ENCODE data around the gene TAF9. TPM values are rescaled to one million over a fixed set of nuclear protein-coding genes. Genes with fewer than 3 reads are reported as not detected.
"Not testable (repeated sequence)": the region's sequence is repeated elsewhere in the genome, so short reads cannot be mapped to it uniquely, and the experiment has no call there.

TAF9 gene
- total RNA-seq, 2 experiments from 2014 or later: 47.3 to 52.9 TPM

GRCh38 chr5:69368458-69369339 lies 621 bp downstream of the TAF9 start:
- peak overlapping the region; percentile 95 for H3K27ac Mint-ChIP-seq
- no peaks in the 10 kb centered on the region for H3K27me3 Mint-ChIP-seq
- H3K4me3 Mint-ChIP-seq: peak overlapping the region; percentile 93
- DNase-seq (no peak), ATAC-seq (ENCODE audit: low read depth) (no peak)
- H3K4me1 Mint-ChIP-seq: peaks cover 31% of the 10 kb centered on the region
- POLR2A ChIA-PET: no interaction called here
- H3K9me3 Mint-ChIP-seq: no peaks in the 10 kb centered on the region
- H3K36me3 Mint-ChIP-seq: peaks cover 17% of the 10 kb centered on the region

DNA sequence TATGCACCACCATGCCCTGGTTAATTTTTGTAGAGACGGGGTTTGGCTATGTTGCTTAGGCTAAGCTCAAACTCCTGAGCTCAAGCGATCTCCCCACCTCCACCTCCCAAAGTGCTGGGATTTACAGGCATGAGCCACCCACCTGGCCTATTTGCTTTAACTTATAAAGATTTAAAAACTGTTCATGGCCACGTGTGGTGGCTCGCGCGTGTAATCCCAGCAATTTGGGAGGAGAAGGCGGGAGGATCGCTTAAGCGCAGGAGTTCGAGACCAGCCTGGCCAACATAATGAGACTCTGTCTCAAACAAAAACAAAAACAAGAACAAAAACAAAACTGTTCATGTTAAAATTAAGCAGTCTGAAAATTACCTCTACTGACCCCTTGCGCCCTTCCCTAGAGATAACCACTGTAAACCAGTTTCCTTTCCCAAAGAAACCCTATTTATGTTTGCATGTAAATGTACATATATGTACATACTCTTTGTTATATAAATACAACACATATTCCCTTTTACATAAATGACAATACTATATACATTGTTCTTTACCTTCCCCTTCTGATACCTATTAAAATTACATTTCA lies 1.5 kb downstream of the TAF9 start:
- no peaks in the 10 kb centered on the region for H3K27me3 Mint-ChIP-seq
- peak overlapping the region; percentile 93 for H3K4me3 Mint-ChIP-seq
- POLR2A ChIA-PET: no interaction called here
- peaks cover 29% of the 10 kb centered on the region for H3K4me1 Mint-ChIP-seq
- H3K27ac Mint-ChIP-seq: peak overlapping the region; percentile 95
- DNase-seq (no peak), ATAC-seq (ENCODE audit: low read depth) (no peak)
- peaks cover 21% of the 10 kb centered on the region for H3K36me3 Mint-ChIP-seq
- no peaks in the 10 kb centered on the region for H3K9me3 Mint-ChIP-seq

DNA sequence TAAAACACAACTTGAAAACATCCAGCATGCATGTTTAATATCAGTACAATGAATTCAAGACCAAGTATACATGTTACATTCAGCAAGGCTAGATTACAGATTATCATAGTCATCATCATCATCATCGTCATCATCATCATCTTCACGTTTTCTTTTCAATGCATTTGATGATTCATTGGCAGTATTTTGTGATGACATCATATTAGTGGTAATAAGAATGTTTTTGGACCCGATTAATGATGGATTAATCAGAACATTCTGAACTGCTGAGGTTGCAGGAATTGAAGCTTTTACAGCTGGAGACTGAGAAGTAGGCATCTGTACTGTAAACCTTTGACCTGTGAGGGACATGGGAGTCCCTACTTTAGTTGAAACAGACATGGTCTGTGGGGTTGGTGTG lies 4.5 kb downstream of the TAF9 start:
- DNase-seq (no peak), ATAC-seq (ENCODE audit: low read depth) (no peak)
- Mint-ChIP-seq H3K4me3 (no peak overlapping the region), H3K27ac (no peak overlapping the region), H3K9me3 (no peaks in the 10 kb centered on the region), H3K4me1 (peaks cover 27% of the 10 kb centered on the region), H3K36me3 (peaks cover 21% of the 10 kb centered on the region), H3K27me3 (no peaks in the 10 kb centered on the region)
- POLR2A ChIA-PET: no interaction called here

GRCh38 chr5:69364414-69364813 lies 4.9 kb downstream of the TAF9 start:
- ATAC-seq (ENCODE audit: low read depth) (no peak), DNase-seq (no peak)
- Mint-ChIP-seq H3K9me3 (no peaks in the 10 kb centered on the region), H3K4me1 (peaks cover 29% of the 10 kb centered on the region), H3K27me3 (no peaks in the 10 kb centered on the region), H3K4me3 (no peak overlapping the region), H3K27ac (no peak overlapping the region), H3K36me3 (peaks cover 21% of the 10 kb centered on the region)
- POLR2A ChIA-PET: no interaction called here

DNA sequence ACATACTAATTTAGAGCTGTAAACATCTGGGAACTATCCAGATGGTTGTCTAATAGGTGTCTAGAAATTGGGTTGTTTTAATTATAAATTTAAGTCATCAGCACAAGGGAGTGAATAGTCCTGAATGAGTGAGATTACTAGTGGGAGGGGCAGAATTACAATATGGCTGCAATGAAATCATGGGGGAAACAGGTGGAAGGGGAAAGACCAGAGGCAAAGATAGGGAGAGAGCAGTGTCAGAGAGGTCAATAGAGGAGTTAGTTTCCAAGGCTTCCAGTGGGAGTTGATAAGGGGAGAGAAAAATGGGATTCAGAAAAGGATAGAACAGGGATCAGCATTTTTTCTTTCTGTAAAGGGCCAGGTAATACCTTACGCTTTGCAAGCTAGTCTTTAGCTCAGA lies 8.9 kb downstream of the TAF9 start:
- peaks cover 27% of the 10 kb centered on the region for H3K36me3 Mint-ChIP-seq
- DNase-seq (no peak), ATAC-seq (ENCODE audit: low read depth) (no peak)

DNA sequence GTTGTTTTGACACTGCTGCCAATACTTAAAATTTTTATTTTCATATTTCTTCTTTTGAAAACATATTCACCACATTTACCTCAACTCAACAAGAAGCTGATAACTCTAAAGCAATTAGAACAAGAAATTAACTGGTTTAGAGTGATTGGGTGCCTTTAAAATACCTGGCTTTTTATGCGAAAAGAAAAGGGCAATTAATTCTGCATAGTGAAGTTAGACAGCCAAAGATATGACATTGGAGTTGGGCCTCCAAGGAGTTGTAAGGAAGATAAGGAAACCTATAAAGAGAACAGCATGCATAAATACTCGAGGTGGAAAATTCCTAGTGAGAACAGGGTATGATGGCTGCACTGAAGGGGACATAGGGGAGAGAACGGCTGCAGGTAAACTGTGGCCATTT lies 9.6 kb downstream of the TAF9 start:
- H3K9me3 Mint-ChIP-seq: no peaks in the 10 kb centered on the region
- ATAC-seq (ENCODE audit: low read depth) (no peak), DNase-seq (no peak)
- POLR2A ChIA-PET: interaction anchor here (1.4 kb wide), 1 partner anchor 10 kb away, joined by 5 read pairs; the partner anchor contains the start of gene RAD17
- H3K27me3 Mint-ChIP-seq: no peaks in the 10 kb centered on the region
- peaks cover 25% of the 10 kb centered on the region for H3K36me3 Mint-ChIP-seq
- no peak overlapping the region for H3K27ac Mint-ChIP-seq
- no peak overlapping the region for H3K4me3 Mint-ChIP-seq
- peaks cover 16% of the 10 kb centered on the region for H3K4me1 Mint-ChIP-seq

More for the DNA sequence above, 8.9 kb downstream of the TAF9 start:
- no peak overlapping the region for H3K4me3 Mint-ChIP-seq
- POLR2A ChIA-PET: interaction anchor here (1.4 kb wide), 1 partner anchor 9 kb away, joined by 5 read pairs; the partner anchor contains the start of gene RAD17
- no peaks in the 10 kb centered on the region for H3K9me3 Mint-ChIP-seq
- no peaks in the 10 kb centered on the region for H3K27me3 Mint-ChIP-seq
- H3K4me1 Mint-ChIP-seq: peaks cover 19% of the 10 kb centered on the region
- no peak overlapping the region for H3K27ac Mint-ChIP-seq

GRCh38 chr5:69350664-69351063 lies 18.7 kb downstream of the TAF9 start:
- H3K4me1 Mint-ChIP-seq: no peaks in the 10 kb centered on the region
- no peak for ATAC-seq (ENCODE audit: low read depth)
- H3K4me3 Mint-ChIP-seq: no peak overlapping the region
- H3K27ac Mint-ChIP-seq: no peak overlapping the region
- POLR2A ChIA-PET: no interaction called here
- peaks cover 22% of the 10 kb centered on the region for H3K36me3 Mint-ChIP-seq
- no peak for DNase-seq
- H3K9me3 Mint-ChIP-seq: no peaks in the 10 kb centered on the region
- H3K27me3 Mint-ChIP-seq: no peaks in the 10 kb centered on the region

DNA sequence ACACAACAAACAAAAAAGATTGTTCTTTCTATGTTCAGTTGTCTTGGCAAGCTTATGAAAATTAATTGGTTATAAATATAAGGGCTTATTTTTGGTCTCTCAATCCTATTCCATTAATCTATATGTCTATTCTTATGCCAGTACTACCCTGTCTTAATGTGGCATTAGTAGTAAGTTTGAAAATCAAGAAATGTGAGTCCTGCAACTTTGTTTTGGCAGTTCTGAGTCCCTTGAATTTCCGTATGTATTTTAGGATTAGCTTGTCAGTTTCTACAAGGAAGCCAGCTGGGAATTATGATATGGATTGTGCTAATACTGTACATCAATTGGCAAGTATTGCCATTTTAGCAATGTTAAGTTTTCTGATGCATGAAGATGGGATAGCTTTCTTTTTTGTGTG lies 26.2 kb downstream of the TAF9 start:
- no peak for DNase-seq
- Mint-ChIP-seq H3K27me3 (no peaks in the 10 kb centered on the region), H3K27ac (no peak overlapping the region), H3K4me3 (no peak overlapping the region), H3K4me1 (no peaks in the 10 kb centered on the region), H3K36me3 (peaks cover 3% of the 10 kb centered on the region), H3K9me3 (peaks cover 1% of the 10 kb centered on the region)
- POLR2A ChIA-PET: no interaction called here
- no peak for ATAC-seq (ENCODE audit: low read depth)

GRCh38 chr5:69341520-69342161 lies 27.7 kb downstream of the TAF9 start:
- peaks cover 1% of the 10 kb centered on the region for H3K9me3 Mint-ChIP-seq
- H3K4me3 Mint-ChIP-seq: no peak overlapping the region
- DNase-seq (no peak), ATAC-seq (ENCODE audit: low read depth) (no peak)
- H3K27me3 Mint-ChIP-seq: no peaks in the 10 kb centered on the region
- no peaks in the 10 kb centered on the region for H3K4me1 Mint-ChIP-seq
- POLR2A ChIA-PET: no interaction called here
- no peak overlapping the region for H3K27ac Mint-ChIP-seq
- H3K36me3 Mint-ChIP-seq: peaks cover 3% of the 10 kb centered on the region

- H3K9me3 Mint-ChIP-seq: no peaks in the 10 kb centered on the region
- ATAC-seq (ENCODE audit: low read depth) (no peak), DNase-seq (no peak)
- no peaks in the 10 kb centered on the region for H3K27me3 Mint-ChIP-seq
- peaks cover 4% of the 10 kb centered on the region for H3K36me3 Mint-ChIP-seq
- H3K4me3 Mint-ChIP-seq: no peak overlapping the region
- POLR2A ChIA-PET: interaction anchor here (0.6 to 1.3 kb wide), 6 partner anchors 21 to 242 kb away, joined by 3 to 8 read pairs (median 4); partner anchors contain the start of genes CENPH and SLC30A5
- peaks cover 15% of the 10 kb centered on the region for H3K4me1 Mint-ChIP-seq
- no peak overlapping the region for H3K27ac Mint-ChIP-seq
These were observed 33.9 kb downstream of the TAF9 start for GRCh38 chr5:69335341-69335935.

DNA sequence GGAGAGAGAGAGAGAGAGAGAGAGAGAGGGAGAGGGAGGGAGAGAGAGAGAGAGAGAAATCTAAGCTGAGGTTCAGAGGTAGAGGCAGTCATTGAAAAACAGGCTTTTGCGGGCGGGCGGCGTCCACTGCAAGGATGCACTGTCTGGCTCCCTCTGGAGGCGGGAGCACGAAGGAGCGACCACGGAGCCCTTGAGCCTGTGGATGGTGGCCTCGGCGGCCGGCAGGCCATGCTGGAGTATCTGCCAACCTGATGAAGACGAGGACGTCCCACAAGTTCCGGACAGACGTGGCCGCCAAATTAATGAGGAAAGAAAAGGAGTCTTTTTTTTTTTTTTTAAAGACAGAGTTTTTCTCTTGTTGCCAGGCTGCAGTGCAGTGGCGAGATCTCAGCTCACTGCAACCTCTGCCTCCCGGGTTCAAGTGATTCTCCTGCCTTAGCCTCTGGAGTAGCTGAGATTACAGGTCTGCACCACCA lies 34.5 kb downstream of the TAF9 start:
- Mint-ChIP-seq H3K36me3 (peaks cover 4% of the 10 kb centered on the region), H3K9me3 (no peaks in the 10 kb centered on the region), H3K27me3 (no peaks in the 10 kb centered on the region), H3K4me3 (peak overlapping the region; percentile 48), H3K4me1 (peaks cover 15% of the 10 kb centered on the region), H3K27ac (peak overlapping the region; percentile 11)
- DNase-seq (peak; percentile 75), ATAC-seq (ENCODE audit: low read depth) (peak; percentile 74)
- POLR2A ChIA-PET: interaction anchor here (0.6 to 1.3 kb wide), 5 partner anchors 22 to 241 kb away, joined by 3 to 8 read pairs (median 4); partner anchors contain the start of genes CENPH and SLC30A5

GRCh38 chr5:69333668-69334315 lies 35.5 kb downstream of the TAF9 start:
- not testable (repeated sequence) for ATAC-seq (ENCODE audit: low read depth); H3K27me3 Mint-ChIP-seq; H3K36me3 Mint-ChIP-seq; H3K4me3 Mint-ChIP-seq; DNase-seq; H3K9me3 Mint-ChIP-seq
- POLR2A ChIA-PET: interaction anchor here (0.7 to 1.2 kb wide), 2 partner anchors 116 to 163 kb away, joined by 3 to 4 read pairs; a partner anchor contains a TSS
- peak overlapping the region; percentile 16 for H3K27ac Mint-ChIP-seq
- H3K4me1 Mint-ChIP-seq: peaks cover 15% of the 10 kb centered on the region
